Measurements from ENCODE around the gene ZNF280D.
A peak's percentile ranks its signal among the peaks of the same experiment; 100 is the strongest.

Gene ZNF280D

GRCh38 chr15:56628893-56629532 is 104.3 kb downstream of the ZNF280D start:
- FAIRE-seq (no peak), DNase-seq (ENCODE audit: insufficient read length, low spot score) (no peak)
- TF ChIP-seq PAX5 (IDR thresholded peaks at IDR 0.05; ENCODE audit: insufficient read depth, low read length, severe bottlenecking) (no peak), SPI1 (IDR thresholded peaks at IDR 0.05; ENCODE audit: low read depth, low read length) (no peak), POLR2AphosphoS5 (IDR thresholded peaks at IDR 0.05; ENCODE audit: low read depth, low read length) (no peak), POU2F2 (IDR thresholded peaks at IDR 0.05; ENCODE audit: low read depth, low read length) (no peak), POLR2A (IDR thresholded peaks at IDR 0.05; ENCODE audit: low read depth, low read length) (no peak), TAF1 (IDR thresholded peaks at IDR 0.05; ENCODE audit: low read depth, low read length) (no peak)

GRCh38 chr15:56619887-56620286 is 113.4 kb downstream of the ZNF280D start:
- no peak for FAIRE-seq
- TF ChIP-seq PAX5 (IDR thresholded peaks at IDR 0.05; ENCODE audit: insufficient read depth, low read length, severe bottlenecking) (no peak), TAF1 (IDR thresholded peaks at IDR 0.05; ENCODE audit: low read depth, low read length) (no peak), POLR2A (IDR thresholded peaks at IDR 0.05; ENCODE audit: low read depth, low read length) (no peak), POLR2AphosphoS5 (IDR thresholded peaks at IDR 0.05; ENCODE audit: low read depth, low read length) (no peak), POU2F2 (IDR thresholded peaks at IDR 0.05; ENCODE audit: low read depth, low read length) (no peak), SPI1 (IDR thresholded peaks at IDR 0.05; ENCODE audit: low read depth, low read length) (no peak)
- DNase-seq (ENCODE audit: insufficient read length, low spot score): no peak

- no peak for TF ChIP-seq POLR2AphosphoS5 (IDR thresholded peaks at IDR 0.05; ENCODE audit: low read depth, low read length)
- no peak for TF ChIP-seq SPI1 (IDR thresholded peaks at IDR 0.05; ENCODE audit: low read depth, low read length)
- TF ChIP-seq TAF1 (IDR thresholded peaks at IDR 0.05; ENCODE audit: low read depth, low read length): no peak
- TF ChIP-seq POLR2A (IDR thresholded peaks at IDR 0.05; ENCODE audit: low read depth, low read length): no peak
- TF ChIP-seq POU2F2 (IDR thresholded peaks at IDR 0.05; ENCODE audit: low read depth, low read length): no peak
- FAIRE-seq (no peak), DNase-seq (ENCODE audit: insufficient read length, low spot score) (no peak)
Observed at GRCh38 chr15:56617628-56618027, 115.7 kb downstream of the ZNF280D start.

GRCh38 chr15:56616551-56616950 is 116.8 kb downstream of the ZNF280D start:
- DNase-seq (ENCODE audit: insufficient read length, low spot score) (no peak), FAIRE-seq (no peak)
- TF ChIP-seq POU2F2 (IDR thresholded peaks at IDR 0.05; ENCODE audit: low read depth, low read length) (no peak), PAX5 (IDR thresholded peaks at IDR 0.05; ENCODE audit: insufficient read depth, low read length, severe bottlenecking) (no peak), TAF1 (IDR thresholded peaks at IDR 0.05; ENCODE audit: low read depth, low read length) (no peak), SPI1 (IDR thresholded peaks at IDR 0.05; ENCODE audit: low read depth, low read length) (no peak), POLR2AphosphoS5 (IDR thresholded peaks at IDR 0.05; ENCODE audit: low read depth, low read length) (no peak)

GRCh38 chr15:56613811-56614210 is 119.5 kb downstream of the ZNF280D start:
- FAIRE-seq (no peak), DNase-seq (ENCODE audit: insufficient read length, low spot score) (no peak)

GRCh38 chr15:56608993-56609392 is 124.3 kb downstream of the ZNF280D start:
- FAIRE-seq: peak; percentile 79
- no peak for TF ChIP-seq SPI1 (IDR thresholded peaks at IDR 0.05; ENCODE audit: low read depth, low read length)
- TF ChIP-seq POLR2A (IDR thresholded peaks at IDR 0.05; ENCODE audit: low read depth, low read length): no peak
- TF ChIP-seq PAX5 (IDR thresholded peaks at IDR 0.05; ENCODE audit: insufficient read depth, low read length, severe bottlenecking): no peak
- no peak for TF ChIP-seq TAF1 (IDR thresholded peaks at IDR 0.05; ENCODE audit: low read depth, low read length)
- no peak for TF ChIP-seq POU2F2 (IDR thresholded peaks at IDR 0.05; ENCODE audit: low read depth, low read length)
- TF ChIP-seq POLR2AphosphoS5 (IDR thresholded peaks at IDR 0.05; ENCODE audit: low read depth, low read length): no peak
- no peak for DNase-seq (ENCODE audit: insufficient read length, low spot score)

More at GRCh38 chr15:56613811-56614210, 119.5 kb downstream of the ZNF280D start:
- TF ChIP-seq PAX5 (IDR thresholded peaks at IDR 0.05; ENCODE audit: insufficient read depth, low read length, severe bottlenecking) (no peak), POLR2A (IDR thresholded peaks at IDR 0.05; ENCODE audit: low read depth, low read length) (no peak), SPI1 (IDR thresholded peaks at IDR 0.05; ENCODE audit: low read depth, low read length) (no peak), TAF1 (IDR thresholded peaks at IDR 0.05; ENCODE audit: low read depth, low read length) (no peak), POLR2AphosphoS5 (IDR thresholded peaks at IDR 0.05; ENCODE audit: low read depth, low read length) (no peak), POU2F2 (IDR thresholded peaks at IDR 0.05; ENCODE audit: low read depth, low read length) (no peak)

- TF ChIP-seq POLR2A (IDR thresholded peaks at IDR 0.05; ENCODE audit: low read depth, low read length): no peak
- TF ChIP-seq TAF1 (IDR thresholded peaks at IDR 0.05; ENCODE audit: low read depth, low read length): no peak
- TF ChIP-seq POLR2AphosphoS5 (IDR thresholded peaks at IDR 0.05; ENCODE audit: low read depth, low read length): no peak
- peak; percentile 82 for TF ChIP-seq POU2F2 (IDR thresholded peaks at IDR 0.05; ENCODE audit: low read depth, low read length)
- TF ChIP-seq SPI1 (IDR thresholded peaks at IDR 0.05; ENCODE audit: low read depth, low read length): no peak
- no peak for TF ChIP-seq PAX5 (IDR thresholded peaks at IDR 0.05; ENCODE audit: insufficient read depth, low read length, severe bottlenecking)
- FAIRE-seq: peak; percentile 90
- peak; percentile 18 for DNase-seq (ENCODE audit: insufficient read length, low spot score)
Observed at GRCh38 chr15:56608140-56608778, 125.0 kb downstream of the ZNF280D start.

- DNase-seq (ENCODE audit: insufficient read length, low spot score): no peak
- FAIRE-seq: no peak
- no peak for TF ChIP-seq POU2F2 (IDR thresholded peaks at IDR 0.05; ENCODE audit: low read depth, low read length)
- TF ChIP-seq SPI1 (IDR thresholded peaks at IDR 0.05; ENCODE audit: low read depth, low read length): no peak
- TF ChIP-seq PAX5 (IDR thresholded peaks at IDR 0.05; ENCODE audit: insufficient read depth, low read length, severe bottlenecking): no peak
- TF ChIP-seq TAF1 (IDR thresholded peaks at IDR 0.05; ENCODE audit: low read depth, low read length): no peak
- TF ChIP-seq POLR2AphosphoS5 (IDR thresholded peaks at IDR 0.05; ENCODE audit: low read depth, low read length): no peak
- no peak for TF ChIP-seq POLR2A (IDR thresholded peaks at IDR 0.05; ENCODE audit: low read depth, low read length)
Observed at GRCh38 chr15:56602253-56602652, 131.1 kb downstream of the ZNF280D start.

- FAIRE-seq (no peak), DNase-seq (ENCODE audit: insufficient read length, low spot score) (no peak)
- no peak for TF ChIP-seq TAF1 (IDR thresholded peaks at IDR 0.05; ENCODE audit: low read depth, low read length)
- no peak for TF ChIP-seq SPI1 (IDR thresholded peaks at IDR 0.05; ENCODE audit: low read depth, low read length)
- no peak for TF ChIP-seq PAX5 (IDR thresholded peaks at IDR 0.05; ENCODE audit: insufficient read depth, low read length, severe bottlenecking)
- no peak for TF ChIP-seq POLR2AphosphoS5 (IDR thresholded peaks at IDR 0.05; ENCODE audit: low read depth, low read length)
- TF ChIP-seq POU2F2 (IDR thresholded peaks at IDR 0.05; ENCODE audit: low read depth, low read length): no peak
- no peak for TF ChIP-seq POLR2A (IDR thresholded peaks at IDR 0.05; ENCODE audit: low read depth, low read length)
Observed at GRCh38 chr15:56600380-56600779, 132.9 kb downstream of the ZNF280D start.
